HEK293T (cell line): Measurements from ENCODE around the gene MTMR12.

Experiments used
- CTCF ChIA-PET: fragments of 350-600 bp; formaldehyde crosslinking; extraction: SDS; loops from one replicate; lab custom pipeline; 2021; ENCODE audit warnings: antibody characterized with exemption, inconsistent platforms; lab: Yijun Ruan, JAX
- POLR2A ChIA-PET: fragments of 350-600 bp; formaldehyde crosslinking; extraction: SDS; loops from one replicate; lab custom pipeline; 2020; ENCODE audit warnings: antibody characterized with exemption, inconsistent platforms; lab: Yijun Ruan, JAX
- DNase-seq: peaks from one replicate; pipeline ENCODE4 v3.0.0; 2012; ENCODE audit warnings: mixed read lengths; ENCODE audit errors: extremely low spot score
- ARNT ChIP-seq: fragments of 450-650 bp; IDR thresholded peaks from 2 replicates; pipeline ENCODE4 v1.6.1; 2017; ENCODE audit warnings: mild to moderate bottlenecking
- BHLHE40 ChIP-seq: fragments of 450-650 bp; IDR thresholded peaks from 2 replicates; pipeline ENCODE4 v1.6.1; 2016; ENCODE audit warnings: mild to moderate bottlenecking, moderate library complexity, borderline replicate concordance
- CTBP1 ChIP-seq: fragments of 450-650 bp; IDR thresholded peaks from 2 replicates; pipeline ENCODE4 v1.6.1; 2016; ENCODE audit warnings: borderline replicate concordance
- ELF4 ChIP-seq: fragments of 450-650 bp; IDR thresholded peaks from 2 replicates; pipeline ENCODE4 v1.6.1; 2017; ENCODE audit warnings: antibody characterized with exemption
- FOXA1 ChIP-seq: fragments of 450-650 bp; IDR thresholded peaks from 2 replicates; pipeline ENCODE4 v1.6.1; 2016; ENCODE audit warnings: mild to moderate bottlenecking
- FOXK2 ChIP-seq: fragments of 450-650 bp; IDR thresholded peaks from 2 replicates; pipeline ENCODE4 v1.6.1; 2016; ENCODE audit warnings: mild to moderate bottlenecking
- FOXM1 ChIP-seq: fragments of 450-650 bp; IDR thresholded peaks from 2 replicates; pipeline ENCODE4 v1.6.1; 2017; ENCODE audit warnings: mild to moderate bottlenecking, borderline replicate concordance
- HDGF ChIP-seq: fragments of 450-650 bp; IDR thresholded peaks from 2 replicates; pipeline ENCODE4 v1.6.1; 2017; ENCODE audit warnings: antibody characterized with exemption, borderline replicate concordance
- L3MBTL2 ChIP-seq: fragments of 450-650 bp; conservative IDR thresholded peaks from 2 replicates; pipeline ENCODE4 v1.6.1; 2016; ENCODE audit warnings: mild to moderate bottlenecking
- LEF1 ChIP-seq: fragments of 450-650 bp; IDR thresholded peaks from 2 replicates; pipeline ENCODE4 v1.6.1; 2017; ENCODE audit warnings: mild to moderate bottlenecking, borderline replicate concordance
- NFRKB ChIP-seq: fragments of 450-650 bp; IDR thresholded peaks from 2 replicates; pipeline ENCODE4 v1.6.1; 2016; ENCODE audit warnings: mild to moderate bottlenecking, moderate library complexity
- SP1 ChIP-seq: fragments of 450-650 bp; IDR thresholded peaks from 2 replicates; pipeline ENCODE4 v1.6.1; 2017
- SUZ12 ChIP-seq: fragments of 450-650 bp; IDR thresholded peaks from 2 replicates; pipeline ENCODE4 v1.6.1; 2016; ENCODE audit warnings: mild to moderate bottlenecking
- TARDBP ChIP-seq: fragments of 450-650 bp; IDR thresholded peaks from 2 replicates; pipeline ENCODE4 v1.6.1; 2016
- ZNF384 ChIP-seq: fragments of 450-650 bp; IDR thresholded peaks from 2 replicates; pipeline ENCODE4 v1.6.1; 2016
- TF ChIP-seq, protein P1 (sequence below): fragments of 450-650 bp; IDR thresholded peaks from 2 replicates; pipeline ENCODE4 v1.6.1; 2016

MTMR12 gene

DNA sequence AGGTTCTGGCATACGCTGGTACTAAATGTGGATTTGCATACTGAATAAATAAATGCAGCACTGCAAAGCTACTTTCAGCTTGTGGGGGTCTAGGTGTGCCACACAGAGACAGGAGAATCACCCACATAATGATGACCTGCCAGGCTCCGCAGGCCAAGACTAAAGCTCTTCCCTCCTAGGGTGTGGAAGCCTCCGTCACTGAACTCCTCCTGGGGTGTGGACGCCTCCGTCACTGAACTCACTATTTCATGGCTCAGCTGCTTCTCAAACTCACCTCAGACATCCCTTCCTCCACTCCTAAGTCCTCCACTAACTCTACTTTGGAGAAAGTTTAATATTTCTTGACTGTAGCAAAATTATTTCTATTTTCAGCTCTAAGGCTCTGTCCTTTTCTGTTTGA lies 73.4 kb downstream of the MTMR12 start:
- ChIA-PET CTCF (no interaction called here), POLR2A (no interaction called here)
- TF ChIP-seq ARNT (no peak), L3MBTL2 (no peak), BHLHE40 (no peak), SUZ12 (no peak), HDGF (no peak), ELF4 (no peak), LEF1 (no peak)
- TF ChIP-seq, protein P1, sequence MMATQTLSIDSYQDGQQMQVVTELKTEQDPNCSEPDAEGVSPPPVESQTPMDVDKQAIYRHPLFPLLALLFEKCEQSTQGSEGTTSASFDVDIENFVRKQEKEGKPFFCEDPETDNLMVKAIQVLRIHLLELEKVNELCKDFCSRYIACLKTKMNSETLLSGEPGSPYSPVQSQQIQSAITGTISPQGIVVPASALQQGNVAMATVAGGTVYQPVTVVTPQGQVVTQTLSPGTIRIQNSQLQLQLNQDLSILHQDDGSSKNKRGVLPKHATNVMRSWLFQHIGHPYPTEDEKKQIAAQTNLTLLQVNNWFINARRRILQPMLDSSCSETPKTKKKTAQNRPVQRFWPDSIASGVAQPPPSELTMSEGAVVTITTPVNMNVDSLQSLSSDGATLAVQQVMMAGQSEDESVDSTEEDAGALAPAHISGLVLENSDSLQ, result no peak

DNA sequence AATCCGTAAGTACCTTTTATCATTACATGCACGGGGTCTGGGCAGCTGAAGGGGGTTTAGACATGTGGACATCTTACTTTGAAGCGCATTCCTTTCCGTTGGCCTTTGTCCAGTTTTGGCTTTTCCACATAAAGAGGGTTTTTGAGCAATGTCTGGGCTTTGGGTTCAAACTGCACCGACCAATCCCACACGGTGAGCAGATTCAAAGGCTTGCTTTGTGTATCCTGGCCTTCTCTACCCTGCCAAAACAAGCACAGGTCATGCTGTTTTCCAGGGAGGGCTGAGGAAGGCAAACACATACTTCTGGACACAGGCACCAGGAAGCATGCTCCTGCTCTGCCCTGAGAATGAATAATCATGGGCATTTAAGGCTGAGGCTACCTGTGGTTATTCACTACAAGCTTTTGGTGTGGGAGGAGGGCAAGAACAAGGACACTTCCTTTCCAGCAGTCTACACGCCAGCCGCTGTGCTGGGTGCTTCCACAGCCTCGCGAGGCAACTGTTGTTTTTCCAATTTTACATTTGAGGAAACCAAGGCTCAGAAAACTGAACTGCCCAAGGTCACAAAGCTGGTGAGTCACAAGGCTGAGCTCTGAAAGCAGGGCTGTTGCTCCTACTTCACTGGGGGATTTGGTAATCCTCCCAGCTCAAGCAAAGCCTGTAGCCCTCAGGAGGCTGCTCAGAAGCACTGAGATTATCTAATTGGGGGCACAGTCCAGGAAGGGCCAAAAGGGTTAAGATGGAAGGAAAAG lies 78.9 kb downstream of the MTMR12 start:
- ChIA-PET CTCF (interaction anchor here (0.8 kb wide), 1 partner anchor 97 kb away, joined by 3 read pairs; no protein-coding TSS in a partner anchor), POLR2A (interaction anchor here (1.4 kb wide), 1 partner anchor 80 kb away, joined by 4 read pairs; no protein-coding TSS in a partner anchor)
- TF ChIP-seq ARNT (no peak), HDGF (no peak), FOXM1 (no peak), L3MBTL2 (no peak), ZNF384 (no peak), TARDBP (no peak), ELF4 (no peak)
- DNase-seq, result no peak

More for the DNA sequence above, 73.4 kb downstream of the MTMR12 start:
- DNase-seq, result no peak

DNA sequence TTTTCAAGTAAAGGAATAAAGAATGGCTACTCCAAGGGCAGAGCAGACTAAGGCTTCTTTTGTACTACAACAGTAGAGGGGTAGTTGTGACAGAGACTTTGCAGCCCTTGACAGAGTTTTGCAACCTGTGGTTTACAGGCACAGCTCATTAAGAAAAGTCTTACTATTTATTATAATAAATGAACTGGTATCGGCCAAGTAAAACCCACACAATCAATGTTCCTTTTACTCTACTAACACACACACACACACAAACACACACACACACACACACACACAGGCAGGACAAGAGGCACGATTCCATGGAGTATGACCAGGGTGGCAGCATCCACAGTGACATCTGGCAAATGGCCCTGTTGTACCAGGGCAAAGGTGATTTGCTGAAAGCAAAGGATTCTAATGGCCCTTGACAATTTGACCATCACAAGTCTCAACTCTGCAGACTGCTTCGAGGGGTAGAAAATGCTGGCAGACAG lies 79.5 kb downstream of the MTMR12 start:
- no peak for TF ChIP-seq BHLHE40
- no peak for TF ChIP-seq ELF4
- no peak for TF ChIP-seq LEF1
- TF ChIP-seq FOXK2, result no peak
- no peak for TF ChIP-seq L3MBTL2
- no peak for TF ChIP-seq CTBP1
- no peak for TF ChIP-seq FOXA1
- no peak for TF ChIP-seq FOXM1
- no peak for TF ChIP-seq TARDBP
- no peak for TF ChIP-seq SUZ12
- TF ChIP-seq, protein P1, result no peak
- no peak for TF ChIP-seq HDGF
- no peak for TF ChIP-seq ZNF384
- TF ChIP-seq ARNT, result no peak
- no peak for TF ChIP-seq NFRKB
- no peak for TF ChIP-seq SP1
- DNase-seq, result no peak
- ChIA-PET CTCF (interaction anchor here (0.6 to 3.8 kb wide), 4 partner anchors 8 to 380 kb away, joined by 3 to 29 read pairs (median 8); no protein-coding TSS in a partner anchor), POLR2A (no interaction called here)

DNA sequence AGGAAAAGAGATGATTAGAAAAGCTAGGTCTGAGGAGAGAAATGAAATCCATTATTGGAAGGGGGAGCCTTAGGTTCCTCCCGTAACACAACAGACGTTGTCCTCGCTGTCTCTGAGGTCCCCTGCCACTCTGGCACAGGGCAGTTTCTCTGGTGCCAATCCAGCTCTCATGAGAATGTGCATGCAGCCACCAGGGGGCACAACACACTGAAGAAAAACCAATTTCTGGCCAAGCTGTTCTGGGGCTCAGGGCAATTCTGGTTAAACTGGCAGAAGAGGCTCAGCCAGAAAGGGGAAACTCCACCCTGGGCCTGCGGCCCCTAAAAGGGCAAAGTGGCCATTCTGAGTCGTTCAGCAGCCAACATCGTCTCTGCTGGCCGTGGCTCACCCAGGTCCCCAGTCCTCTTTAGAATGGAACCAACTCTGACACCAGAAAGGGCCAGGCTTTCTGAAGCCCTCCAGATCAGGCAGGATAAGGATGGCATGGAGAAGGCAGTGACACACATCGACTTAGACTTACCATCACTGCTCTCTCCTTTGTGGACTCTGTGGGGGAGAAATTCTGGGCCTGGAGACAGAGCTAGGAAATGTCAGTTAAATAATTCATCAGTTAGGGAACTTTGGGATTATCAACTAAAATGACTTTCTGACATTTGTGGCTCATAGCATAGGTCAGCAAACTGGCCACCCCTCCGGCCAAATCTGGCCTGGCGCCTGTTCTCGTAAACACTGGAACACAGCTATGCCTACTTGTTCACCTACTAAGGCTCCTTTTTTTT lies 80.1 kb downstream of the MTMR12 start:
- CTCF ChIA-PET, result interaction anchor here (0.5 to 3.8 kb wide), 14 partner anchors 9 to 905 kb away, joined by 3 to 29 read pairs (median 4); no protein-coding TSS in a partner anchor
- POLR2A ChIA-PET, result interaction anchor here (0.5 to 1.5 kb wide), 2 partner anchors 8 to 59 kb away, joined by 3 to 4 read pairs; partner anchors contain the start of gene GOLPH3
- TF ChIP-seq BHLHE40, result no peak
- TF ChIP-seq, protein P1, result no peak
- TF ChIP-seq ELF4, result no peak
- TF ChIP-seq SUZ12, result no peak
- no peak for TF ChIP-seq ZNF384
- no peak for TF ChIP-seq TARDBP
- no peak for TF ChIP-seq LEF1
- no peak for TF ChIP-seq HDGF
- TF ChIP-seq NFRKB, result no peak
- no peak for TF ChIP-seq FOXM1
- no peak for TF ChIP-seq FOXK2
- DNase-seq, result peak; percentile 62

DNA sequence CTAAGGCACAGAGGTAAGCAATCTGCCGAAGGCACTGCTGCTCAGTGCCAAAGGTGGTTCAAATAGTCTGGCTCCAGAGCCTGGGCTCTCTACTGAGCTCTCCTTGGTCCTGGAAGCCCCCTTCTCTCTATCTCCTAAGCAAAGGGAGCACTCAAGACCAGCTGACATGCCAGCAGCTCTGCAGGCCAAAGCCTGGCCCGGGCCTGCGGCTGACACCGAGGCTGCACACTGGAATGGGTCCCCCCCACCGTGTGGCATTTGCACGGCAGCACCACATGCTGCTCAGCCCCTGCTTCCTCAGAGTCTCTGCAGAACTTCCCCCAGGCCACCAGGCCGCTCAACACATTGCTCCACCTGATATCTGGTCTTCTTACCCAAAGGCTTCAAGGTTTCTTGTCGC lies 80.8 kb downstream of the MTMR12 start:
- TF ChIP-seq L3MBTL2, result no peak
- no peak for TF ChIP-seq BHLHE40
- TF ChIP-seq LEF1, result no peak
- TF ChIP-seq TARDBP, result no peak
- TF ChIP-seq FOXM1, result no peak
- no peak for TF ChIP-seq SUZ12
- no peak for TF ChIP-seq HDGF
- TF ChIP-seq FOXK2, result no peak
- no peak for TF ChIP-seq ZNF384
- ChIA-PET CTCF (interaction anchor here (0.5 to 3.8 kb wide), 12 partner anchors 11 to 904 kb away, joined by 3 to 29 read pairs (median 4); no protein-coding TSS in a partner anchor), POLR2A (interaction anchor here (1.5 kb wide), 1 partner anchor 58 kb away, joined by 4 read pairs; the partner anchor contains the start of gene GOLPH3)
- no peak for DNase-seq
